ENCODE data around the gene MGAT4B. TPM values are rescaled to one million over a fixed set of nuclear protein-coding genes. Genes with fewer than 3 reads are reported as not detected.

The MGAT4B gene
- total and polyA plus RNA-seq, 2 of the 4 experiments (the other 2 are of a cell fraction) = 73.7 to 155 TPM

- Histone ChIP-seq H4K91ac (ENCODE audit: insufficient read depth, low read depth, low read length) (no peak overlapping the region), H3K14ac (replicated peaks; ENCODE audit: low read depth, low read length) (no peak overlapping the region), H3K56ac (ENCODE audit: extremely low read depth, insufficient read depth, low read length) (no peak overlapping the region), H3K79me1 (ENCODE audit: low read depth in 1 of 2, low read length in 2 of 2) (peaks cover 16 to 53% of the 10 kb centered on the region in 2 experiments), H4K5ac (ENCODE audit: low read depth, low read length) (no peak overlapping the region), H3K27ac (ENCODE audit: insufficient read depth, low read length) (no peak overlapping the region), H2BK5ac (ENCODE audit: low read depth, low read length, poor library complexity, severe bottlenecking) (no peak overlapping the region), H2AK9ac (replicated peaks; ENCODE audit: low read depth, low read length, poor library complexity) (no peak overlapping the region), H3K4me3 (ENCODE audit: insufficient read depth, low read depth, low read length) (no peak overlapping the region), H3K9ac (ENCODE audit: low read depth, low read length) (no peak overlapping the region), H2BK120ac (ENCODE audit: low read depth, low read length) (no peak overlapping the region), H3K4me1 (ENCODE audit: control insufficient read depth, insufficient read depth, low read length) (peaks cover 2% of the 10 kb centered on the region; the same call in 1 of the 2 replicates), H3K36me3 (ENCODE audit: control insufficient read depth, insufficient read depth, low read length) (peaks cover 9% of the 10 kb centered on the region), H3K27me3 (ENCODE audit: control insufficient read depth, insufficient read depth, low read length) (no peaks in the 10 kb centered on the region), H4K20me1 (ENCODE audit: insufficient read depth, low read length) (peaks cover 66% of the 10 kb centered on the region), H3K4ac (ENCODE audit: low read depth, low read length) (no peak overlapping the region), H3K4me2 (ENCODE audit: low read depth, low read length) (no peak overlapping the region), H2BK15ac (ENCODE audit: low read depth, low read length) (no peak overlapping the region), H3K9me3 (ENCODE audit: control insufficient read depth, insufficient read depth, low read length) (no peaks in the 10 kb centered on the region), H3K9me1 (ENCODE audit: insufficient read depth, low read length) (peaks cover 9% of the 10 kb centered on the region), H2AK5ac (ENCODE audit: low read depth, low read length) (no peak overlapping the region), H3K23ac (ENCODE audit: low read depth, low read length) (no peak overlapping the region), H2AFZ (replicated peaks; ENCODE audit: low read length, poor library complexity) (no peak overlapping the region), H2BK20ac (ENCODE audit: low read depth, low read length) (no peak overlapping the region), H4K8ac (ENCODE audit: low read depth in 2 of 2, low read length in 2 of 2) (no peak overlapping the region), H3K18ac (ENCODE audit: low read depth, low read length) (no peak overlapping the region)
- CTCF ChIA-PET = interaction anchor here (1.4 kb wide), 1 partner anchor 13 kb away, joined by 4 read pairs; no protein-coding TSS in a partner anchor
- in situ Hi-C loops (cut with MboI; ENCODE audit: low sequenced_read_pairs) = no loop called here
- ATAC-seq (ENCODE audit: low read depth) = no peak
- 100% methylated on average over 2 of the region's 8 CpGs; no CpG with 5 or more reads in 1 of the 2 experiments for WGBS, 2 experiments (ENCODE audit: extremely low coverage in 2 of 2, insufficient read length in 1 of 2)
- intact Hi-C loops (cut with micrococcal nuclease) = no loop called here
- no peak for DNase-seq
- POLR2A ChIA-PET (ENCODE audit: unreplicated experiment) = no interaction called here
- dilution Hi-C loops (cut with HindIII; ENCODE audit: low sequenced_read_pairs, unreplicated experiment) = no loop called here
- BruUV-seq (replicated peaks) = no TSS peak
- TF ChIP-seq FOS (IDR thresholded peaks at IDR 0.05; ENCODE audit: low read depth, low read length) (no peak), SMC3 (IDR thresholded peaks at IDR 0.05; ENCODE audit: low read depth, low read length) (no peak), RCOR1 (IDR thresholded peaks at IDR 0.05; ENCODE audit: insufficient replicate concordance, low read length) (no peak), MAZ (IDR thresholded peaks at IDR 0.05; ENCODE audit: borderline replicate concordance, low read depth, low read length) (no peak), RFX5 (IDR thresholded peaks at IDR 0.05; ENCODE audit: low read depth, low read length) (no peak), CTCF (conservative IDR thresholded peaks at IDR 0.05; ENCODE audit: low read depth, low read length) (no peak), MAFK (IDR thresholded peaks at IDR 0.05; ENCODE audit: low read depth, low read length) (no peak), MXI1 (IDR thresholded peaks at IDR 0.05; ENCODE audit: borderline replicate concordance, low read depth, low read length) (no peak), CHD1 (IDR thresholded peaks at IDR 0.05; ENCODE audit: low read depth, low read length) (no peak), CEBPB (IDR thresholded peaks at IDR 0.05; ENCODE audit: low read depth, low read length) (no peak), USF2 (IDR thresholded peaks at IDR 0.05; ENCODE audit: low read depth, low read length) (no peak), POLR2A (IDR thresholded peaks at IDR 0.05; ENCODE audit: low read depth, low read length) (no peak), BHLHE40 (IDR thresholded peaks at IDR 0.05; ENCODE audit: low read depth, low read length) (no peak), NFE2L2 (IDR thresholded peaks at IDR 0.05; ENCODE audit: low read depth, low read length) (no peak)
These were observed 56.7 kb downstream of the MGAT4B start for GRCh38 chr5:179749857-179750508.

Data from IMR-90 (cell line).